ENCODE results near the gene UBE3C. TPM values are rescaled to one million over a fixed set of nuclear protein-coding genes. Genes with fewer than 3 reads are reported as not detected.
"Not testable (repeated sequence)": the region's sequence is repeated elsewhere in the genome, so short reads cannot be mapped to it uniquely, and the experiment has no call there.

The UBE3C gene
- total RNA-seq, result 81.7 TPM

GRCh38 chr7:157138424-157139110 is at the start of gene UBE3C:
Gene UBE3C (plus strand): TSS chr7:157138926. CDS start chr7:157139273, 347 bp downstream.
- DNase-seq (ENCODE audit: low spot score), result peak; percentile 90

DNA sequence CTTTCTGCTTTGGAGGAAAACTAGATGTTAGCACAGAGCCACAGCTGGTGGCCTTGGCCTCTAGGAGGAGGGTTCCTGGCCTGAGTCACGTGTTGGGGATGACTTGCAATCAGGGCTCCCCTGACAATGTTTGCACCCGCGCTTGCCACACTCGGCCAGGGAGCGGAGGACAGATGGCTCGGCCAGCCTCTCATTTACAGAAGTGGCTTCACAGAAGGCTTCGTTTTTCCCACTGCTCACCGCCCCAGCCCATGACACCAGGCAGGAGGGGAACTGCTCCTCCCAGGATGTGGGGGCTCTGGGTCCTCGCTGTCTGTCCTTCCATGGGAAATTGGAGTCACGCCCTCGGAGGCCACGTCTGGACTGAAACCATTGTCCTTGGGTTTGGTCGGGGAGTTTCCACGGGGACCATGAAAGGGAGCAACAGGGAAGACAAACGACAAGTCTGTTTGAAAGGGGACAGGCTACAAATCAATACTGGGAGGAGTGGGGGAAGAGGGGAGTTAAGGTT is 49.6 kb upstream of the UBE3C start:
- no peak for DNase-seq (ENCODE audit: low spot score)

- peak; percentile 38 for DNase-seq (ENCODE audit: low spot score)
Observed at GRCh38 chr7:157090485-157091165, 48.1 kb upstream of the UBE3C start.

DNA sequence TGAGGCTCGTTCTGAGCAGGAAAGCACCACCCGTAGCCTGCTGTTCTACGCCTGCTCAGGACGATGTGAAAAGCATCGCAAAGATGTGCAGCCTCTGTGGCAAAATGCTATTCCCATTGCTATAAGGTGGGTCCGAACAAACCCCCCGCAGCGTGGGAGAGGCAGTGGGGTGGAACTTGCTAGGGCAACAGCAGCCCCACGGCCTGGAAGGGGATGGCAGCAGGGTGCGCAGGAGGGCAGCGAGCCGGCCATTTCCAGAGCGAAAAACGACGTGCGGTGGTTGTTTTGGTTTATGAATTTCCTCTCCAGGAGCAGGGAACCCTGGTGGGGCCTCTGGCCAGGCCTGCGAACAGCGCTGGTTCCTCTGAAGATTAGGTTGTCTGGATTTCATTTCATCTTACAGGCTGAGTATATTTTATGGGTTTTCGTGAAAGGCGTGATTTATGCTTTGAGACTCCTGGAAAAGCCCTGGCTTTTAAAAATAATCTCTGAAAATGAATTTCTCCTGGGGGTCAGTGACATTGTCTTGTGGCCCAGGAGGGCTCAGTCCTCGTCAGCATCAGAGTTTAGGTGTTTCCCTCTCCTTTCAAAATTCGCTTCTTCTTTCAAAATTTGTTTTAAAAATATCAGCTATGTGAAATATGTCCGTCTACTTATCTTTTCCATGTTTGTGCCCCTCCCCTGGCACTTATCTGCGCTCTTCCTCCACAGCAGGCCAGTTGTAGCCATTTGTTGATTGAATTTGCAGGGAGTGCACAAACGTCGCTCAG is 42.3 kb upstream of the UBE3C start:
- no peak for DNase-seq (ENCODE audit: low spot score)

GRCh38 chr7:157097056-157097329 is 41.7 kb upstream of the UBE3C start:
- DNase-seq (ENCODE audit: low spot score), result no peak

- DNase-seq (ENCODE audit: low spot score), result no peak
Observed at GRCh38 chr7:157097569-157097968, 41.2 kb upstream of the UBE3C start.

GRCh38 chr7:157100005-157100404 is 38.7 kb upstream of the UBE3C start:
- not testable (repeated sequence) for DNase-seq (ENCODE audit: low spot score)

- DNase-seq (ENCODE audit: low spot score), result not testable (repeated sequence)
Observed at GRCh38 chr7:157103641-157104040, 35.1 kb upstream of the UBE3C start.

- no peak for DNase-seq (ENCODE audit: low spot score)
Observed at GRCh38 chr7:157111311-157111710, 27.4 kb upstream of the UBE3C start.

DNA sequence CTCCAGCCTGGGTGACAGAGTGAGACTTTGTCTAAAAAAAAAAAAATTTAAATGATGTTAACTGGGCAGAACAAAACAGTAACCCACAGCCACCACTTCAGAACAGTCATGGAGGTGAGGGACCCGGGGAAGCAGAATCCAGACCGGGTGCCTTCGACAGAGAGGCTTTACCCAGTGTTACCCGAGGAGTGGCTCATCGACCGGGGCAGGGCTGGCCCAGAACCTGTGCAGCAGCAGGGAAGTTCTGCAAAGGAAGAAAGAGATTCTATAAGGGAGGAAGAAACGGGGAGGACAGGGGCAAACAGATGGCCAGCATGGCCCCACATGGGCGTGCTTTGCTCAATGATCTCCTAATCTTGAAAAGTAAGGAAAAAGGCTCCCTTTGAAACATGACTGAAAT is 26.0 kb upstream of the UBE3C start:
- no peak for DNase-seq (ENCODE audit: low spot score)

GRCh38 chr7:157113607-157114006 is 25.1 kb upstream of the UBE3C start:
- DNase-seq (ENCODE audit: low spot score), result no peak

- DNase-seq (ENCODE audit: low spot score), result no peak
Observed at GRCh38 chr7:157116762-157117161, 22.0 kb upstream of the UBE3C start.

- no peak for DNase-seq (ENCODE audit: low spot score)
Observed at GRCh38 chr7:157117796-157118195, 20.9 kb upstream of the UBE3C start.

GRCh38 chr7:157120181-157120580 is 18.5 kb upstream of the UBE3C start:
- no peak for DNase-seq (ENCODE audit: low spot score)

DNA sequence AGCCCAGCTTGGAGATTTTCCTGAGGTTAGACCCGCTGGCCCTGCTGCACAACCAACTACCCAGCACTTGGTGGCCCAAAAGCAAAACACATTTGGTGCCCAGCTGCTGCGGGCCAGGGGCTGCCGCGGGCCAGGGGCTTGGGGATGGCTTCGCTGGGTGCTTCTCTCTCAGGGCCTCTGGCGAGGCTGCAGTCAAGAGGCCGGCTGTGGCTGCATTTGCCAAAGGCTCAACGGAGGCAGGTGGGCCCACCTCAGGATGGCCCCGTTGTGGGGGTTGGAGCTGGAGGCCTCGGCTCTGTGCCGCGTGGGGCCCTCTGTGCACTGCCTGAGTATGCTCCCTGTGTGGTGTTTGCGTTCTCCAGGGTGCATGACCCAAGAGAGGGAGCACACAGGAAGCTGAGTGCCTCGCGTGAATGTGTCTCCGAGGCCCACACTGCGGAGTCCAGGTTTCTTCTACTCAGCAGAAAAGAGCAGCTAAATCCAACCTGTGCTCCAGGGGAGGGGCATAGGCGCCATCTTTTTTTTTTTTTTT is 17.5 kb upstream of the UBE3C start:
- DNase-seq (ENCODE audit: low spot score), result no peak

DNA sequence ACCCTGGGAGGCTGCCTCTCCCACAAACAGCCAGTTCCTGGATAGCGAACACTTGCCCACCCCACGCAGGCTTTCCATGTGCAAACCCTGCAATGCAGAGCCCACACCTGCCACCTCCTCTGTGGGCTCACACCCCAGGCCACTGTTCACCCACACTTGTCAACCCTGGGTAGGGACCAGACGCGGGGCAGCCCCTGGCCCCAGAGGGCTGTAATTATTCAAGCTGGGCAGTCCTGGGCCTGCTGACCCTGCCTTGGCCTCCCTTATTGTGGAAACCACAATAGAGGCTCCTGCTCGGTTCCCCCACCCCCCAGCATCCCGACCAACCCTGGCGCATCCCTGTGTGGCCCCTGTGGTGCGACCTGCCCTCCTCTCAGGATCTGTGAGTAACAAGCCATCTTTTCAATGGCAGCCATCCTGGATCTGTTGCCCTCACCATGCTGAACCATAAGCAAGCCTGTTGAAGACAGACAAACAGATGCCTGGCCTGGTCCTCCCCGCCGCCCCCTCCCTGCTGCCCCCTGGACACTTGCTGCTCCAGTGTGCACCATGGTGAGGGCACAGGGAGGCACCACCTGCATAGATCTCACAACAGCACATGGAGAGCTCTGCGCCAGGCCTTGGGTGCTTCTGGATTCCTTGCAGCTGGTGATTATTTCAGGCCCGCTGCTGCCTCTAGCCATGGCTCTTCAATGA is 15.8 kb upstream of the UBE3C start:
- no peak for DNase-seq (ENCODE audit: low spot score)

- DNase-seq (ENCODE audit: low spot score), result no peak
Observed at GRCh38 chr7:157124690-157125089, 14.0 kb upstream of the UBE3C start.

DNA sequence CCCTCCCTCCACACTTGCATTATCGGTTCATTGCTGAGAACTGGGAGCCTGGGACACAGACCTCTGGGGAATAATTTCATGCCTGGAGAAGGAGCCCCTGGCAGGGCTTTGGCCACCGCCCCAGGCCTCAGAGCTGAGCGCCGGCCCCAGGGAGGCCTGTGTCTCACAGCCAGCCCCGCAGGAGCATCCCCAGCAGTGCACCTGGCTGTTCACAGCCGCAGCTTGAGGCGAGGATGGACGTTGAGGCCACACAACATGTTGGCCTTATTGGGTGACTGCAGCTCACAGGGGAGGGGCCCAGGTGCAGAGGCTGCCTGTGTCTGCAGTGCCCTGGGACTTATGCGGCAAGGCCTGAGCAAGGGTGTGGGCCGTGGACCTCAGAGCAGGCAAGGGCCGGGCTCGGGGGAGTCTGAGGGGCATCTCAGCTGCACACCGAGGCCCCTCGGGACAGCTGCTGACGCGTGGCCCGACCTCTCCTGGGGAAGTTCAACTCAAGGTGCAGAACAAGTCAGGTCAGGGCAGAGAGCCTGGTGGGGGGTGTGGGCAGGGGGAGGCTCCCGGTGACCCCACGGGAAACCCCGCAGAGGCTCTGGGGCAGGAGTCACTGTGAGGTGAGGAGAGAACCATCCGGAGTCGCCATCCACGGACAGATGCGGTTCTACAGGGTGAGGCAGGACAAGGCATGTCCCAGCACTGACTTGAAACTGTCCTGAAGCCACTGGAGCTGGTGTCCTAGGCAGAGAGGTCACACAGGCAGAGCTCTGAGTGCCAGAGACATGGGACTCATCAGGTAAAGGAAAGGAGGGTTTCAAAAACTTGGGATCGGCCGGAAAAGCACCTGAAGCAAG is 13.1 kb upstream of the UBE3C start:
- DNase-seq (ENCODE audit: low spot score), result no peak

DNA sequence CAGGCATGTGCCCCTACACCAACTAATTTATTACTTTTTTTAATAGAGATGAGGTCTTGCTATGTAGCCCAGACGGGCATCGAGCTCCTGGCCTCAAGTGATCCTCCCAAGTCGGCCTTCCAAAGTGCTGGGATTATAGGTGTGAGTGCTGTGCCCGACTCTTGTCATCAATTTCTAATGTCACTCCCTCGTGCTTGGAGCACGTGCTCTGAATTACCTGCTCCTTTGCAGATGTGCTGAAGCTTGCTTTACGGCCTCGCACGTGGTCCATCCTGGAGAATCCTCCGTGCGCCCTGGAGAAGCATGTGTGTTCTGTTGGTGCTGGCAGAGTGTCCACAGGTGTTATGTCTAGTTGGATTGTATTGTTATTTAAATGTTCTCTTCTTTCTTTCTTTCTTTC is 11.8 kb upstream of the UBE3C start:
- no peak for DNase-seq (ENCODE audit: low spot score)

DNA sequence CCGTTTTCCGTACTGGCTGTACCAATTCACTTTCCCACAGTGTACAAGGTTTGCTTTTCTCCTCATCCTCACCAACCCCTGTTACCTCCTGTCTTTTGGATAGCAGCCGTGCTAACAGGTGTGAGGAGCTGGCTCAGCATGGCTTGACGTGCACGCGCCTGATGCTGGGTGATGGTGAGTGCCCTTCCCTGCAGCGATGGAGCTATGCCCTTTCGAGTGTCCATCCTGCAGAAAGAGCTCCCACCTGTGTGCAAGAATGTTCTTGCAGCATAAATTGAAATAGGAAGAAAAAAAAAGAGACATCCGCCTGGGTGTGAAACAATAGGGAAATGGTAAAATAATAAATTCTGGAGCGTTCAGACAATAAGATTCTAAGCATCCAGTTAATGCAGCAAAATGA is 9.5 kb upstream of the UBE3C start:
- DNase-seq (ENCODE audit: low spot score), result no peak

DNA sequence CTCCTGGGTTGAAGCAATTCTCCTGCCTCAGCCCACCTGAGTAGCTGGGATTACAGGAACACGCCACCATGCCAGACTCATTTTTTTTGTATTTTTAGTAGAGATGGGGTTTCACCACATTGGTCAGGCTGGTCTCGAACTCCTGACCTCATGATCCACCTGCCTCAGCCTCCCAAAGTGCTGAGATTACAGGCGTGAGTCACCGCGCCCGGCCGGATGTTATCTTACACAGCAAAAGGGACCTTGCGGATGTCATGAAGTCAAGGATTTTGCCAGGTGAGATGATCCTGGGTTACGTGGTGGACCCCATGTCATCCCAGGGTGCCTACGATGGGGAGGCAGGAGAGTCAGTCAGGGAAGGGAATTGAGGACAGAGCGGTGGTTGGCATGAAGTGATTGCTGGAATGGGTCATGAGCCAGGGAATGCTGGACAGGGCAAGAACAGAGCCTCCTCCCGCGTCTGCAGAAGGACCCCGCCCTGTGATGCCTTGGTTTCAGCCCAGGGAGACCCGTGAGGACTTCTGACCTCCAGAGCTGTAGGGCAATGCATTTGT is 8.7 kb upstream of the UBE3C start:
- DNase-seq (ENCODE audit: low spot score), result no peak

All from ureter (tissue), 1 donor.